ENCODE data around the gene ATP8B1.

DNA sequence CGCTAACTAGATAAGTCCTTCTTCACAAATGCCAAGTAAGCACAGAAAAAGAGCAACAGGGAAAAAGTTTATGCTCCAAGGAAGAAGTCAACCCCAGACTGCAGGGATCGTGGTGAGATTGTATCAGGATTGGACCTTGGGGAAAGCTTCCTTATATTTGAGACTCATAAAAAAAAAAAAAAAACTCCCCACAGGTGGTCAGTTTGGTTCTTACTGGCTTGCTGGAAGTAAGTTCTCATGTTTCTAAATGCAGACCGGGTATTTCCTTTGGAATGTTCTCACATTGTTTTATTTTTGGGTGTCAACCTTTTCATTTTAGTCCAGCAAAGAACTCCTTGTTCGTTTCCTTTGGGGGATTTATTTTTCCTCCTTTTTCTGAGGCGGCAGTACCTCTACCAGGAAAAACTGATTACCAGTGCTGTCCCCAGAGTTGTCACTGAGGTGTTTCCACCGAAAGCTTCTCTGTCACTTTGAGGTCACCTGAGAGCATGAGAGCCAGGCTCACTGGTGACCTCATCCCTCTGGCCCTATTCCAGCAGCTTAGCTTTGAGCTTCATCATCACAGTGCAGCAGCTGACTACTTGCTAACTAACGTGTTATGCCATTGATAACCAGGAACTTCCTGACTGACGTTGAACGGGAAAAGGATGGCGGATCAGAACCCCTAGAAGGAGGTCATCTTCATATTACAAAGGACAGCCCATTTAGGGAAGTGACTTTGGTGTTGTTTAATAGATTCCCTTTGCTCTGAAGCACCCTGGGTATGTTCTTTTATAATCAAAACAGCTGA is 16.8 kb upstream of the ATP8B1 start:
- TF ChIP-seq, protein P1, sequence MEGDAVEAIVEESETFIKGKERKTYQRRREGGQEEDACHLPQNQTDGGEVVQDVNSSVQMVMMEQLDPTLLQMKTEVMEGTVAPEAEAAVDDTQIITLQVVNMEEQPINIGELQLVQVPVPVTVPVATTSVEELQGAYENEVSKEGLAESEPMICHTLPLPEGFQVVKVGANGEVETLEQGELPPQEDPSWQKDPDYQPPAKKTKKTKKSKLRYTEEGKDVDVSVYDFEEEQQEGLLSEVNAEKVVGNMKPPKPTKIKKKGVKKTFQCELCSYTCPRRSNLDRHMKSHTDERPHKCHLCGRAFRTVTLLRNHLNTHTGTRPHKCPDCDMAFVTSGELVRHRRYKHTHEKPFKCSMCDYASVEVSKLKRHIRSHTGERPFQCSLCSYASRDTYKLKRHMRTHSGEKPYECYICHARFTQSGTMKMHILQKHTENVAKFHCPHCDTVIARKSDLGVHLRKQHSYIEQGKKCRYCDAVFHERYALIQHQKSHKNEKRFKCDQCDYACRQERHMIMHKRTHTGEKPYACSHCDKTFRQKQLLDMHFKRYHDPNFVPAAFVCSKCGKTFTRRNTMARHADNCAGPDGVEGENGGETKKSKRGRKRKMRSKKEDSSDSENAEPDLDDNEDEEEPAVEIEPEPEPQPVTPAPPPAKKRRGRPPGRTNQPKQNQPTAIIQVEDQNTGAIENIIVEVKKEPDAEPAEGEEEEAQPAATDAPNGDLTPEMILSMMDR (conservative IDR thresholded peaks at IDR 0.05; ENCODE audit: low read depth in 2 of 2) = no peak
- TF ChIP-seq POLR2AphosphoS5 (IDR thresholded peaks at IDR 0.05; ENCODE audit: low read depth) (no peak), NANOG (IDR thresholded peaks at IDR 0.05; ENCODE audit: borderline replicate concordance) (no peak), ZNF331 (CRISPR knock-in tag; IDR thresholded peaks at IDR 0.05; ENCODE audit: low read depth) (no peak), EZH2phosphoT487 (IDR thresholded peaks at IDR 0.05; ENCODE audit: unreplicated experiment) (no peak), EZH2 (IDR thresholded peaks at IDR 0.05; ENCODE audit: low read depth, unreplicated experiment) (no peak), CREB1 (CRISPR knock-in tag; IDR thresholded peaks at IDR 0.05; ENCODE audit: low read depth) (no peak), ZNF114 (CRISPR knock-in tag; IDR thresholded peaks at IDR 0.05) (no peak), STAT1 (IDR thresholded peaks at IDR 0.05; ENCODE audit: unreplicated experiment) (no peak), JUNB (IDR thresholded peaks at IDR 0.05; ENCODE audit: unreplicated experiment) (no peak)
- TF ChIP-seq, protein P2, sequence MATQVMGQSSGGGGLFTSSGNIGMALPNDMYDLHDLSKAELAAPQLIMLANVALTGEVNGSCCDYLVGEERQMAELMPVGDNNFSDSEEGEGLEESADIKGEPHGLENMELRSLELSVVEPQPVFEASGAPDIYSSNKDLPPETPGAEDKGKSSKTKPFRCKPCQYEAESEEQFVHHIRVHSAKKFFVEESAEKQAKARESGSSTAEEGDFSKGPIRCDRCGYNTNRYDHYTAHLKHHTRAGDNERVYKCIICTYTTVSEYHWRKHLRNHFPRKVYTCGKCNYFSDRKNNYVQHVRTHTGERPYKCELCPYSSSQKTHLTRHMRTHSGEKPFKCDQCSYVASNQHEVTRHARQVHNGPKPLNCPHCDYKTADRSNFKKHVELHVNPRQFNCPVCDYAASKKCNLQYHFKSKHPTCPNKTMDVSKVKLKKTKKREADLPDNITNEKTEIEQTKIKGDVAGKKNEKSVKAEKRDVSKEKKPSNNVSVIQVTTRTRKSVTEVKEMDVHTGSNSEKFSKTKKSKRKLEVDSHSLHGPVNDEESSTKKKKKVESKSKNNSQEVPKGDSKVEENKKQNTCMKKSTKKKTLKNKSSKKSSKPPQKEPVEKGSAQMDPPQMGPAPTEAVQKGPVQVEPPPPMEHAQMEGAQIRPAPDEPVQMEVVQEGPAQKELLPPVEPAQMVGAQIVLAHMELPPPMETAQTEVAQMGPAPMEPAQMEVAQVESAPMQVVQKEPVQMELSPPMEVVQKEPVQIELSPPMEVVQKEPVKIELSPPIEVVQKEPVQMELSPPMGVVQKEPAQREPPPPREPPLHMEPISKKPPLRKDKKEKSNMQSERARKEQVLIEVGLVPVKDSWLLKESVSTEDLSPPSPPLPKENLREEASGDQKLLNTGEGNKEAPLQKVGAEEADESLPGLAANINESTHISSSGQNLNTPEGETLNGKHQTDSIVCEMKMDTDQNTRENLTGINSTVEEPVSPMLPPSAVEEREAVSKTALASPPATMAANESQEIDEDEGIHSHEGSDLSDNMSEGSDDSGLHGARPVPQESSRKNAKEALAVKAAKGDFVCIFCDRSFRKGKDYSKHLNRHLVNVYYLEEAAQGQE (IDR thresholded peaks at IDR 0.05; ENCODE audit: unreplicated experiment) = no peak
- TF ChIP-seq, protein P3, sequence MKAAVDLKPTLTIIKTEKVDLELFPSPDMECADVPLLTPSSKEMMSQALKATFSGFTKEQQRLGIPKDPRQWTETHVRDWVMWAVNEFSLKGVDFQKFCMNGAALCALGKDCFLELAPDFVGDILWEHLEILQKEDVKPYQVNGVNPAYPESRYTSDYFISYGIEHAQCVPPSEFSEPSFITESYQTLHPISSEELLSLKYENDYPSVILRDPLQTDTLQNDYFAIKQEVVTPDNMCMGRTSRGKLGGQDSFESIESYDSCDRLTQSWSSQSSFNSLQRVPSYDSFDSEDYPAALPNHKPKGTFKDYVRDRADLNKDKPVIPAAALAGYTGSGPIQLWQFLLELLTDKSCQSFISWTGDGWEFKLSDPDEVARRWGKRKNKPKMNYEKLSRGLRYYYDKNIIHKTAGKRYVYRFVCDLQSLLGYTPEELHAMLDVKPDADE (IDR thresholded peaks at IDR 0.05) = no peak
- TF ChIP-seq, protein P4, sequence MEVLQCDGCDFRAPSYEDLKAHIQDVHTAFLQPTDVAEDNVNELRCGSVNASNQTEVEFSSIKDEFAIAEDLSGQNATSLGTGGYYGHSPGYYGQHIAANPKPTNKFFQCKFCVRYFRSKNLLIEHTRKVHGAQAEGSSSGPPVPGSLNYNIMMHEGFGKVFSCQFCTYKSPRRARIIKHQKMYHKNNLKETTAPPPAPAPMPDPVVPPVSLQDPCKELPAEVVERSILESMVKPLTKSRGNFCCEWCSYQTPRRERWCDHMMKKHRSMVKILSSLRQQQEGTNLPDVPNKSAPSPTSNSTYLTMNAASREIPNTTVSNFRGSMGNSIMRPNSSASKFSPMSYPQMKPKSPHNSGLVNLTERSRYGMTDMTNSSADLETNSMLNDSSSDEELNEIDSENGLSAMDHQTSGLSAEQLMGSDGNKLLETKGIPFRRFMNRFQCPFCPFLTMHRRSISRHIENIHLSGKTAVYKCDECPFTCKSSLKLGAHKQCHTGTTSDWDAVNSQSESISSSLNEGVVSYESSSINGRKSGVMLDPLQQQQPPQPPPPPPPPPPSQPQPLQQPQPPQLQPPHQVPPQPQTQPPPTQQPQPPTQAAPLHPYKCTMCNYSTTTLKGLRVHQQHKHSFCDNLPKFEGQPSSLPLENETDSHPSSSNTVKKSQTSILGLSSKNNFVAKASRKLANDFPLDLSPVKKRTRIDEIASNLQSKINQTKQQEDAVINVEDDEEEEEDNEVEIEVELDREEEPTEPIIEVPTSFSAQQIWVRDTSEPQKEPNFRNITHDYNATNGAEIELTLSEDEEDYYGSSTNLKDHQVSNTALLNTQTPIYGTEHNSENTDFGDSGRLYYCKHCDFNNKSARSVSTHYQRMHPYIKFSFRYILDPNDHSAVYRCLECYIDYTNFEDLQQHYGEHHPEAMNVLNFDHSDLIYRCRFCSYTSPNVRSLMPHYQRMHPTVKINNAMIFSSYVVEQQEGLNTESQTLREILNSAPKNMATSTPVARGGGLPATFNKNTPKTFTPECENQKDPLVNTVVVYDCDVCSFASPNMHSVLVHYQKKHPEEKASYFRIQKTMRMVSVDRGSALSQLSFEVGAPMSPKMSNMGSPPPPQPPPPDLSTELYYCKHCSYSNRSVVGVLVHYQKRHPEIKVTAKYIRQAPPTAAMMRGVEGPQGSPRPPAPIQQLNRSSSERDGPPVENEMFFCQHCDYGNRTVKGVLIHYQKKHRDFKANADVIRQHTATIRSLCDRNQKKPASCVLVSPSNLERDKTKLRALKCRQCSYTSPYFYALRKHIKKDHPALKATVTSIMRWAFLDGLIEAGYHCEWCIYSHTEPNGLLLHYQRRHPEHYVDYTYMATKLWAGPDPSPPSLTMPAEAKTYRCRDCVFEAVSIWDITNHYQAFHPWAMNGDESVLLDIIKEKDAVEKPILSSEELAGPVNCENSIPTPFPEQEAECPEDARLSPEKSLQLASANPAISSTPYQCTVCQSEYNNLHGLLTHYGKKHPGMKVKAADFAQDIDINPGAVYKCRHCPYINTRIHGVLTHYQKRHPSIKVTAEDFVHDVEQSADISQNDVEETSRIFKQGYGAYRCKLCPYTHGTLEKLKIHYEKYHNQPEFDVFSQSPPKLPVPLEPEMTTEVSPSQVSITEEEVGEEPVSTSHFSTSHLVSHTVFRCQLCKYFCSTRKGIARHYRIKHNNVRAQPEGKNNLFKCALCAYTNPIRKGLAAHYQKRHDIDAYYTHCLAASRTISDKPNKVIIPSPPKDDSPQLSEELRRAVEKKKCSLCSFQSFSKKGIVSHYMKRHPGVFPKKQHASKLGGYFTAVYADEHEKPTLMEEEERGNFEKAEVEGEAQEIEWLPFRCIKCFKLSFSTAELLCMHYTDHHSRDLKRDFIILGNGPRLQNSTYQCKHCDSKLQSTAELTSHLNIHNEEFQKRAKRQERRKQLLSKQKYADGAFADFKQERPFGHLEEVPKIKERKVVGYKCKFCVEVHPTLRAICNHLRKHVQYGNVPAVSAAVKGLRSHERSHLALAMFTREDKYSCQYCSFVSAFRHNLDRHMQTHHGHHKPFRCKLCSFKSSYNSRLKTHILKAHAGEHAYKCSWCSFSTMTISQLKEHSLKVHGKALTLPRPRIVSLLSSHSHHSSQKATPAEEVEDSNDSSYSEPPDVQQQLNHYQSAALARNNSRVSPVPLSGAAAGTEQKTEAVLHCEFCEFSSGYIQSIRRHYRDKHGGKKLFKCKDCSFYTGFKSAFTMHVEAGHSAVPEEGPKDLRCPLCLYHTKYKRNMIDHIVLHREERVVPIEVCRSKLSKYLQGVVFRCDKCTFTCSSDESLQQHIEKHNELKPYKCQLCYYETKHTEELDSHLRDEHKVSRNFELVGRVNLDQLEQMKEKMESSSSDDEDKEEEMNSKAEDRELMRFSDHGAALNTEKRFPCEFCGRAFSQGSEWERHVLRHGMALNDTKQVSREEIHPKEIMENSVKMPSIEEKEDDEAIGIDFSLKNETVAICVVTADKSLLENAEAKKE (CRISPR knock-in tag; IDR thresholded peaks at IDR 0.05) = no peak
